HL-60 (cell line): Measurements from ENCODE around the gene TAP2.

Source experiments
- GABPA ChIP-seq: IDR thresholded peaks from 2 replicates; pipeline ENCODE4 v1.6.1; 2012; ENCODE audit warnings: low read depth
- POLR2AphosphoS5 ChIP-seq: IDR thresholded peaks from 2 replicates; pipeline ENCODE4 v1.6.1; 2012; ENCODE audit warnings: low read depth
- REST ChIP-seq: IDR thresholded peaks from 2 replicates; pipeline ENCODE4 v1.6.1; 2012; ENCODE audit warnings: low read depth; ENCODE audit not compliant: insufficient replicate concordance
- SPI1 ChIP-seq: IDR thresholded peaks from 2 replicates; pipeline ENCODE4 v1.6.1; 2012; ENCODE audit warnings: low read depth, mild to moderate bottlenecking, borderline replicate concordance
- TF ChIP-seq, protein P1 (sequence below): IDR thresholded peaks from one replicate; pipeline ENCODE4 v1.5.1; 2011; ENCODE audit warnings: low read length, control low read depth, inconsistent platforms; ENCODE audit not compliant: insufficient read depth

DNA sequence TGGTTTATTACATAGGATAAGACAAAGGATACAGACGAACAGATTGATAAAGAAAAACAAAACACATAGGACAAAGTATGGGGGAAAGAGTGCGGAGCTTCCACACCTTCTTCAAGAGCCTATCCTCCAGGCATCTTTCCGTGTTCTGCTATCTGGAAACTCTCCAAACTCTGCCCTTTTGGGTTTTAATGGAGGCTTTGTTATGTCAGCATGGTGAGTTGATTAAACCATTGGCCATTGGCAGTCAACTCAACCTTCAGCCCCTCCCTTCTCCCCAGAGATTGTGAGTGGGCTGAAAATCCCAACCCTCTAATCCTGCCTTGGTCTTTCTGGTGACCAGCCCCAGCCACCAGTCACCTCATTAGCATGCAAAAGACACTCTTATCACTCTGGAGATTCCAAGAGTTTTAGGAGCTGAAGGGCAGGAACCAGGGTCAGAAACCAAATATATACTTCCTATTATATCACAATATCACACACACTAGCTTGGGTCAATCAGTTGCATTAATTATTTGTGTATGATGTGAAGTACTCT lies 45.6 kb downstream of the TAP2 start:
- TF ChIP-seq, protein P1, sequence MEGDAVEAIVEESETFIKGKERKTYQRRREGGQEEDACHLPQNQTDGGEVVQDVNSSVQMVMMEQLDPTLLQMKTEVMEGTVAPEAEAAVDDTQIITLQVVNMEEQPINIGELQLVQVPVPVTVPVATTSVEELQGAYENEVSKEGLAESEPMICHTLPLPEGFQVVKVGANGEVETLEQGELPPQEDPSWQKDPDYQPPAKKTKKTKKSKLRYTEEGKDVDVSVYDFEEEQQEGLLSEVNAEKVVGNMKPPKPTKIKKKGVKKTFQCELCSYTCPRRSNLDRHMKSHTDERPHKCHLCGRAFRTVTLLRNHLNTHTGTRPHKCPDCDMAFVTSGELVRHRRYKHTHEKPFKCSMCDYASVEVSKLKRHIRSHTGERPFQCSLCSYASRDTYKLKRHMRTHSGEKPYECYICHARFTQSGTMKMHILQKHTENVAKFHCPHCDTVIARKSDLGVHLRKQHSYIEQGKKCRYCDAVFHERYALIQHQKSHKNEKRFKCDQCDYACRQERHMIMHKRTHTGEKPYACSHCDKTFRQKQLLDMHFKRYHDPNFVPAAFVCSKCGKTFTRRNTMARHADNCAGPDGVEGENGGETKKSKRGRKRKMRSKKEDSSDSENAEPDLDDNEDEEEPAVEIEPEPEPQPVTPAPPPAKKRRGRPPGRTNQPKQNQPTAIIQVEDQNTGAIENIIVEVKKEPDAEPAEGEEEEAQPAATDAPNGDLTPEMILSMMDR = no peak
- no peak for TF ChIP-seq GABPA
- TF ChIP-seq REST = no peak
- no peak for TF ChIP-seq POLR2AphosphoS5
- TF ChIP-seq SPI1 = no peak
